Kidney epithelial cell (primary cell): ENCODE data around the gene HUWE1. TPM values are rescaled to one million over a fixed set of nuclear protein-coding genes. Genes with fewer than 3 reads are reported as not detected.
"Not testable (repeated sequence)": the region's sequence is repeated elsewhere in the genome, so short reads cannot be mapped to it uniquely, and the experiment has no call there.

Source experiments
- DNase-seq: peaks from one replicate; pipeline ENCODE4 v3.0.0-alpha.2; 2010; ENCODE audit warnings: low read depth
- H3K27me3 ChIP-seq: 2 replicates; pipeline ENCODE4 v1.6.0; 2011; ENCODE audit warnings: low read length; ENCODE audit not compliant: control insufficient read depth, insufficient read depth
- H3K36me3 ChIP-seq: 2 replicates; pipeline ENCODE4 v1.5.1; 2011; ENCODE audit warnings: low read length; ENCODE audit not compliant: control insufficient read depth, insufficient read depth
- H3K4me3 ChIP-seq: 2 replicates; pipeline ENCODE4 v1.5.1; 2011; ENCODE audit warnings: low read depth, mild to moderate bottlenecking, control low read depth, low read length
- CTCF ChIP-seq: IDR thresholded peaks from 2 replicates; pipeline ENCODE4 v1.5.1; 2011; ENCODE audit warnings: mild to moderate bottlenecking, moderate library complexity, low read length, control low read depth, inconsistent platforms; ENCODE audit not compliant: insufficient read depth, poor library complexity, severe bottlenecking
- total RNA-seq: library from RNA; depleted of rRNA; stranded (reverse); fragments of >200 nt; gene quantifications from 2 replicates; pipeline ENCODE4 v1.2.3, GENCODE V29; 2015

The HUWE1 gene
- total RNA-seq, result 121 and 147 TPM in 2 replicates

GRCh38 chrX:53686151-53686885 lies at the start of gene HUWE1:
HUWE1 (minus strand) TSS chrX:53686719; CDS start chrX:53654107, 32,612 bp downstream.
- no peak for TF ChIP-seq CTCF
- no peak for DNase-seq
- no peaks in the 10 kb centered on the region for H3K36me3 ChIP-seq
- H3K4me3 ChIP-seq, result peak within 1 kb of the TSS; percentile 67
- H3K27me3 ChIP-seq, result no peaks in the 10 kb centered on the region

GRCh38 chrX:53732797-53733196 lies 46.3 kb upstream of the HUWE1 start:
- Histone ChIP-seq H3K27me3 (no peaks in the 10 kb centered on the region), H3K36me3 (no peaks in the 10 kb centered on the region), H3K4me3 (no peak overlapping the region)
- no peak for TF ChIP-seq CTCF
- no peak for DNase-seq

- Histone ChIP-seq H3K4me3 (no peak overlapping the region), H3K27me3 (no peaks in the 10 kb centered on the region), H3K36me3 (no peaks in the 10 kb centered on the region)
- TF ChIP-seq CTCF, result no peak
- no peak for DNase-seq
These were observed 43.2 kb upstream of the HUWE1 start for GRCh38 chrX:53729751-53730150.

- no peaks in the 10 kb centered on the region for H3K36me3 ChIP-seq
- no peaks in the 10 kb centered on the region for H3K27me3 ChIP-seq
- TF ChIP-seq CTCF, result no peak
- DNase-seq, result no peak
- H3K4me3 ChIP-seq, result no peak overlapping the region
These were observed 42.0 kb upstream of the HUWE1 start for GRCh38 chrX:53728506-53728905.

- H3K27me3 ChIP-seq, result no peaks in the 10 kb centered on the region
- no peak overlapping the region for H3K4me3 ChIP-seq
- H3K36me3 ChIP-seq, result no peaks in the 10 kb centered on the region
- TF ChIP-seq CTCF, result no peak
- no peak for DNase-seq
These were observed 38.4 kb upstream of the HUWE1 start for GRCh38 chrX:53724872-53725271.

GRCh38 chrX:53723381-53723780 lies 36.9 kb upstream of the HUWE1 start:
- Histone ChIP-seq H3K36me3 (no peaks in the 10 kb centered on the region), H3K27me3 (no peaks in the 10 kb centered on the region), H3K4me3 (no peak overlapping the region)
- DNase-seq, result no peak
- no peak for TF ChIP-seq CTCF

GRCh38 chrX:53721610-53722009 lies 35.1 kb upstream of the HUWE1 start:
- not testable (repeated sequence) for H3K36me3 ChIP-seq, DNase-seq, H3K27me3 ChIP-seq, H3K4me3 ChIP-seq

- not testable (repeated sequence) for H3K4me3 ChIP-seq, DNase-seq
These were observed 33.1 kb upstream of the HUWE1 start for GRCh38 chrX:53719666-53720065.

More at GRCh38 chrX:53719666-53720065, 33.1 kb upstream of the HUWE1 start:
- H3K27me3 ChIP-seq, H3K36me3 ChIP-seq: not testable (repeated sequence)
